GM21619 (cell line): ENCODE results near the gene ATP1B2.
"Not testable (repeated sequence)": the region's sequence is repeated elsewhere in the genome, so short reads cannot be mapped to it uniquely, and the experiment has no call there.

ENCODE experiments used
- ATAC-seq: cut with Tn5 transposase; IDR thresholded peaks from one replicate; pipeline ENCODE4 v1.9.1; 2021; ENCODE audit not compliant: unreplicated experiment

Gene ATP1B2

GRCh38 chr17:7634384-7634783 lies 16.3 kb upstream of the ATP1B2 start:
- no peak for ATAC-seq

DNA sequence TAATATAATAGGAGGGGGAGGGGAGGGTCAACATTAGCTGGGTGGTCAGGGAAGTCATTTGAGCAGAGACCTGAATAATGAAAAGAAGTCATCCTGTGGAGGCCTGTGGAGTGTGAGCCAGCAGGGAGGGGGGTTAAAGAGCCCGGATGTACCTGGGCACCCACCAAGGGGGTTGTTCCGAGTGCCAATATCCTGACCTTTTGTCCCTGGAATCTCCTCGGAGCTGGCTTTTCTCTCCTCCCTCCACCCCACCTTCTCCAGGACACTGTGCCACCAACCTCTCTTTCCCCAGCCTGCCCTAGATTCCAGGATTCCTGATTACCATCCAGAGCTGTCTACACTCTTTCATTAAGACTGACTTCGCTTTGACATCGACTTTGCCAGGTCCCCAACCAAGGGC lies 14.6 kb upstream of the ATP1B2 start:
- ATAC-seq = no peak

DNA sequence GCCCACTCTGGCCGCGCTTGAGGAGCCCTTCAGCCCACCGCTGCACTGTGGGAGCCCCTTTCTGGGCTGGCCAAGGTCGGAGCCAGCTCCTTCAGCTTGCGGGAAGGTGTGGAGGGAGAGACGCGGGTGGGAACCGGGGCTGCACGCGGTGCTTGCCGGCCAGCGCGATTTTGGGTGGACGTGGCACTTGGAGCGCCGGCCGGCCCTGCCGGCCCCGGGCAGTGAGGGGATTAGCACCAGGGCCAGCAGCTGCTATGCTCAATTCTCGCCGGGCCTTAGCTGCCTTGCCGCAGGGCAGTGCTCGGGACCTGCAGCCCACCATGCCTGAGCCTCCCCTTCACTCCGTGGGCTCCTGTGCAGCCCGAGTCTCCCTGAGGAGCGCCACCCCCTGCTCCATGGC lies 9.9 kb upstream of the ATP1B2 start:
- no peak for ATAC-seq

- not testable (repeated sequence) for ATAC-seq
These were observed 9.1 kb upstream of the ATP1B2 start for GRCh38 chr17:7641635-7642034.

- no peak for ATAC-seq
These were observed 6.0 kb upstream of the ATP1B2 start for GRCh38 chr17:7644775-7645174.

DNA sequence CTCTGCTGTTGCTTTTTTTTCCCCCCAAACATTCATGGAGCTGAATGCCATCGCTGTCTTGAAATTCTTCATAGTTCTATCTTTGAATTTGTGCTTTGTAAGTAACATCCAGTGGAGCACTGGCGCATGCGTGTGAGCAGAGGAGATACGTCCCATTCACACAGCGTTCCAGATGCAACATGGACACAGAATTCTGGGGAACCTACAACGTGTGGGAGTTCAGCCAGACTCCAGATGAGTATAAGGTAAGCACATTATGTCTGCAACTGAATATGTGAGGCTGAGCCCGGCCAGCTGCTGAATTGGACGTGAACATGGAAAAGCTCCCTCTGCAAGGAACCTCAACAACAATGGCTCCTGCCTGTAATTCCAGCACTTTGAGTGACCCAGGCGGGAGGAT lies 4.3 kb upstream of the ATP1B2 start:
- ATAC-seq = no peak

GRCh38 chr17:7647018-7647417 lies 3.7 kb upstream of the ATP1B2 start:
- ATAC-seq = no peak

GRCh38 chr17:7651097-7651664 lies 455 bp downstream of the ATP1B2 start:
- ATAC-seq = no peak

- no peak for ATAC-seq
These were observed 1.1 kb downstream of the ATP1B2 start for GRCh38 chr17:7651665-7652387.

DNA sequence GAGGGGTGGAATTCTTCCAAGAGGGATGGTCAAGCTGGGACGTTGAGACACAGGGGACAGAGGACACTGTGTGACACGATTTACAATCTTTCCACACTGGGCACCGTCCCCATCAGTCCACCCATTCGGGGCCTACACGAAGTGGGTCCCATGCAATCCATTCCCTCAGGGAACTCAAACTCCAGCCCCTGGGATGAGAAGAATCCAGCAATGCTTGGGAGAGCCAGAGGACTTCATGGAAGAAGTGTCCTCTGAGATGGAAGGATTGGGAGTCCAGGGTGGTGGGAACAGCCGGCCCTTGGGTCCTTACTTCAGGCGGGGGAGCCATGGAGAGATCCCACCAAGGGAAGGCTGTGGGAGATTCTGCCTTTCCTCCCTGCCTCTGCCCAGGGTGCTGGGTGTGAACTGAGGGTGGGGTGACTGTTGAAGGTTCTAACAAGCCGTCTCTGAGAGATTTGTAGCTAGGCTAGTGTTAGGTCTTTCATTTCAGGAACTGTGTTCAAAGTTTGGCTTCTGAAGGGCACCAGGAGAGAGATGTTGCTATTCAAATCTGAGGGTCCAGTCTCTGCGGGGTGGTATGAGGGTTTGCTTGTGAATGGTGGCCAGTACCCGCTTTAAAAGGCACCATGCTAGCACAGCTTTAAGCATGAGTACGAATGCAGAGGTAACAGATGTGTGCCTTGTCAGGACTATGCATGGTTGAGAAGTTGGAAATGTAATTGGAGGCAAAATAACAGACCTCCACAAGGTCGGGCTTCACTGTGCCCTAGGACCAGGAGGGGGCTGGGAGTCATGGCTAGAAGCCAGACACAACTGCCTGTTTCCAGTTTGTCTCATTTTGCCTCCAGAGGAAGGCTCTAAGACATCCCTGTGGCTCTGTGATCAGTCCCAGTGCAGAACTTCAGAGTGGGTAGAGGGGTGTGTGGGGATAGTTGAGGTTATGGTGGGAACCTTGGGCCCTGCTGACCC lies 1.9 kb downstream of the ATP1B2 start:
- ATAC-seq = no peak

GRCh38 chr17:7654832-7655540 lies 4.3 kb downstream of the ATP1B2 start:
- ATAC-seq = no peak

GRCh38 chr17:7655541-7655840 lies 4.8 kb downstream of the ATP1B2 start:
- no peak for ATAC-seq

- ATAC-seq = no peak
These were observed 6.4 kb downstream of the ATP1B2 start for GRCh38 chr17:7656958-7657609.

DNA sequence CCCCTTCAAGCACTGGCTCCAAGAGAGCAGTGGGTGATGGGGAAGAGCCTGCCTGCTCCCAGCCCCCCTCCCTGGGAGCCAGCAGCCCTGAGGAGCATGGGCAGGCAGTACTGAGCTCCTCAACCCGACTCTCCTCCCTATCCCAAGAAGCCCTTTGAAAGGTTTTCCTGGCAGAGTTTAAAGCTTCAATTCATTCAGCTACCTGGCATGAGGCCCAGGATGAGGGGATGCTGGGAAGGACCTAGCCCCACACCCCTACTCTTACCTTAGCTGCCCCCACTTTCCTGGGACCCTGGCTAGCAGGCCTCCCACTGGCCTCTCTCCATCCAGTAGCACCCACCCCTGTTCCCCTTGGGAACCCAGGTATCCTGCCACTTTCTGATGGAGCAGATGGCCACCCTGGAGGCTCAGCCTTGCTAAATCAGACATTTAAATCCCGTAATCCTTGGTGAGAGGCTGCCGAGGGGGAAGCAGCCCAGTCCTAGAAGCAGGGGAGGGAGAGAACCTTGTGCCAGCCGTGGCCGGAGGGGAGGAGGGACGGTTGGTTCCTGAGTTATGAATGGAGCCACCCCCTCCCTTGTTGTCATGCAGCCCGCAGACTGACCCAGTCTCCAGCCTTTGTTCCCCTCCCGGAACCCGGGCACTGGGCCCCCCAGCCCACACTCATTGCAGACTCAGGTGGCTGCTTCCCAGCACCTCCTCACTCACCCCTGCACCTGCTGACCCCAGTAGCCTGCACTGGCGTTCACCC lies 17.1 kb downstream of the ATP1B2 start:
- ATAC-seq = no peak

DNA sequence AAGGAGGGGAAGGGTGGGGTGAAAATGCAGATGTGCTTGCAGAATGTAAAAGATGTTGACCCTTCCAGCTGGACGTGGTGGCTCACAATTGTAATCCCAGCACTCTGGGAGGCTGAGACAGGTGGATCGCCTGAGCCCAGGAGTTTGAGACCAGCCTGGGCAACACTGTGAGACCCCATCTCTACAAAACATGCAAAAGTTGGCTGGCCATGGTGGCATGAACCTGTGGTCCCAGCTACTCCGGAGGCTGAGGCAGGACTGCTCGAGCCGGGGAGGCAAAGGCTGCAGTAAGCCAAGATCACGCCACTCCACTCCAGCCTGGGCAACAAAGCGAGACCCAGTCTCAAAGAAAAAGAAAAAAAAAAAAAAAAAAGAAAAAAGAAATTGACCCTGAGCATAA lies 17.8 kb downstream of the ATP1B2 start:
- no peak for ATAC-seq

DNA sequence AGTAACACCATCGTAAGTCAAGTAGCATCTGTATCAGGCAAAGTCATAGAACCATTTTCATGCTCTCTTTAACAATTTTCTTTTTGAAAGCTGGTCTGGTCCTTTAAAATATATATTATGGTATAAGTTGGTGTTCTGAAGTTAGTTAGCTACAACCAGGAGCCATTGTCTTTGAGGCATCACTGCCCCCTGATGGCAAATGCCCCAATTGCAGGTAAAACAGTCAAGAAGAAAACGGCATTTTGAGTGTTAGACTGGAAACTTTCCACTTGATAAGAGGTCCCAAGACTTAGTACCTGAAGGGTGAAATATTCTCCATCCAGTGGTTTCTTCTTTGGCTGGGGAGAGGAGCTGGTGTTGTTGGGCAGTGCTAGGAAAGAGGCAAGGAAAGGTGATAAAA lies 22.5 kb downstream of the ATP1B2 start:
- ATAC-seq = no peak

DNA sequence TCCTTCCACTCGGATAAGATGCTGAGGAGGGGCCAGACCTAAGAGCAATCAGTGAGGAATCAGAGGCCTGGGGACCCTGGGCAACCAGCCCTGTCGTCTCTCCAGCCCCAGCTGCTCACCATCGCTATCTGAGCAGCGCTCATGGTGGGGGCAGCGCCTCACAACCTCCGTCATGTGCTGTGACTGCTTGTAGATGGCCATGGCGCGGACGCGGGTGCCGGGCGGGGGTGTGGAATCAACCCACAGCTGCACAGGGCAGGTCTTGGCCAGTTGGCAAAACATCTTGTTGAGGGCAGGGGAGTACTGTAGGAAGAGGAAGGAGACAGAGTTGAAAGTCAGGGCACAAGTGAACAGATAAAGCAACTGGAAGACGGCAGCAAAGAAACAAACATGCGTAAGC lies 24.2 kb downstream of the ATP1B2 start:
- ATAC-seq = no peak

- no peak for ATAC-seq
These were observed 25.8 kb downstream of the ATP1B2 start for GRCh38 chr17:7676533-7676932.

DNA sequence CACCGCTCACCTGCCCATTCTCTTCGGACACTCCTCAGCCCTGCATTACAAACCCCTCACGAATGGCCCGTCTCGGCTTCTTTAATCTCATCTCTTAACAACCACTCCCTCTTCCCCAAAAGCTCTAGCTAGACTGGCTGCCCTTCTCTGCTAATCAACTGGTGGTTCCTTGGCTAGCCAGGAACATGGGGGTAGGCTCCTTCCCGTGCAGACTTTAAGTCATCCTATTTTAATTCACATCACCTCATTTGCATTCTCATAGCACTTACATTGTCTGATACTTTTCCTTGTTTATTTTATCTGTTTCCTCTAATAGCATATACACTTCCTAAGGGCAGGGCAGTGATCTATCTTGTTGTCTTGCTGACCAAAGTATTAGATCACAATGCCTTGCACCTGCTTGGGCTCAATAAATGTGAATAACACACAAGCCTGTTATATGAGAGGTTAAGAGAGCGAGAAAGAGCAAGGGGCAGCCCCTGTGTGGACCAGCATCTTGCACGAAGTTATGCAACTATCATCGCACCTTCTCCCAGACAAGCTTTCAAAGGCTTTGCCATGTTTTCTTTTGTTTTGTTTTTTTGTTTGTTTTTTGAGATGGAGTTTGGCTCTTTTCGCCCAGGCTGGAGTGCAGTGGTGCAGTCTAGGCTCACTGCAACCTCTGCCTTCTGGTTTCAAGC lies 26.8 kb downstream of the ATP1B2 start:
- no peak for ATAC-seq
